ENCODE measurements around the gene TRAF2.

The TRAF2 gene

GRCh38 chr9:136951541-136952320 lies 65.4 kb downstream of the TRAF2 start, which contains the start of gene LCN12:
TSS of gene LCN12 (plus strand) at chr9:136952273. CDS start at chr9:136952328, 55 bp downstream.
- DNase-seq, result no peak

GRCh38 chr9:136952321-136952850 lies 66.1 kb downstream of the TRAF2 start:
- DNase-seq, result no peak

DNA sequence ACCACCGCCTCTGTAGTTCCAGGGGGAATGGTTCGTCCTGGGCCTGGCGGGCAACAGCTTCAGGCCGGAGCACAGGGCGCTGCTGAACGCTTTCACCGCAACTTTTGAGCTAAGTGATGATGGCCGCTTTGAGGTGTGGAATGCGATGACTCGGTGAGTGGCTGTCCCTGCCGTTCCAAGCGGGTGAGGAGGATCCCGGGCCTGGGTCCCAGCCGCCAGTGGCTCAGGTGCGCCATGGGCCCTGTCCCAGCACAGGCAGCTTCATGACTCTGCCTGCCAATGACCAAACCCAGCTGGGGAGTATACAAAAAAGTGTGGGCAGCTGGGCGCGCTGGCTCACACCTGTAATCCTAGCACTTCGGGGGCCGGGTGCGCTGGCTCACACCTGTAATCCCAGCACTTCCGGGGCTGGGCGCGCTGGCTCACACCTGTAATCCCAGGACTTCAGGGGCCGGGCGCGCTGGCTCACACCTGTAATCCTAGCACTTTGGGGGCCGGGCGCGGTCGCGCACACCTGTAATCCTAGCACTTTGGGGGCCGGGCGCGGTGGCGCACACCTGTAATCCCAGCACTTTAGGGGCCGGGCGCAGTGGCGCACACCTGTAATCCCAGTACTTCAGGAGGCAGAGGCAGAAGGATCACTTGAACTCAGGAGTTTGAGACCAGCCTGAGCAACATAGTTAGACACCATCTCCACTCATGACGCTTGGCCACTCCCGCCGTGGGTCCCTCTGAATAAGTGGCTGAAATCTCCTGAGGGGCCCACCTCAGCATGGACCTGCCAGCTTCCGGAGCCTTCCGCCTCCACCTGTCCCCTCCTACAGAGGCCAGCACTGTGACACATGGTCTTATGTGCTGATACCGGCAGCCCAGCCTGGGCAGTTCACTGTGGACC lies 66.8 kb downstream of the TRAF2 start:
- DNase-seq, result no peak

GRCh38 chr9:136953771-136954269 lies 67.5 kb downstream of the TRAF2 start:
- DNase-seq, result no peak

DNA sequence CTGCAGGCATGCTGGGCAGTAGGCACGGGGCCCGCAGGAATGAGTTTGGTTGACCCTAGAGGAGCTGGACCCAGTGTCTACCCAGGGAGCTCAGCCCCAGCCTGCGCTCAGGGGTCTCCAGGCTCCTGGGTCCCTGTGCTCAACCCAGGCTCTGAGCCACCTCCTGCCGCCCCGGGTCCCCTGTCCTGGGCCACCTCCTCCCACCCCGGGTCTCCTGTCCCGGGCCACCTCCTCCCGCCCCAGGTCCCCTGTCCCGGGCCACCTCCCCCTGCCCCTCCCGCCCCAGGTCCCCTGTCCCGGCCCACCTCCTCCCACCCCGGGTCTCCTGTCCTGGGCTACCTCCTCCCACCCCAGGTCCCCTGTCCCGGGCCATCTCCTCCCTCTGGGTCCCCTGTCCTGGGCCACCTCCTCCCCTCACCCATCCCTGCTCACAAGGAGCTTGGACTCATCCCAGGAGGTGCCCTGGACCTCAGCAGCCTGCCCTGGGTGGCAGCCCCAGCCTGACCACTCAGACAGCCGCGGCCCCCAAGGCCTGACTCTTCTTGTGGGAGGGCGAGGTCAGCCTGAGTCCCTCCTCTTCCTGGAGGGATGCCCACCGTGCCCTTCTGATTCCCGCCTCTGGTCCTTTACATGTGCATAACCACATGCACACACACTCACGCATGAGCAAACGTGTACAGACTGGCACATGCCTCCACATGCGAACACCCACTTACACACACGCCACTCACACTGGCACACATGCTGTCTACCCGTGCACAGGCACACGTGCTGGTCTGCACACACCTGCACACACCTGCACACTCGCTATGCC lies 68.2 kb downstream of the TRAF2 start:
- DNase-seq, result no peak

DNA sequence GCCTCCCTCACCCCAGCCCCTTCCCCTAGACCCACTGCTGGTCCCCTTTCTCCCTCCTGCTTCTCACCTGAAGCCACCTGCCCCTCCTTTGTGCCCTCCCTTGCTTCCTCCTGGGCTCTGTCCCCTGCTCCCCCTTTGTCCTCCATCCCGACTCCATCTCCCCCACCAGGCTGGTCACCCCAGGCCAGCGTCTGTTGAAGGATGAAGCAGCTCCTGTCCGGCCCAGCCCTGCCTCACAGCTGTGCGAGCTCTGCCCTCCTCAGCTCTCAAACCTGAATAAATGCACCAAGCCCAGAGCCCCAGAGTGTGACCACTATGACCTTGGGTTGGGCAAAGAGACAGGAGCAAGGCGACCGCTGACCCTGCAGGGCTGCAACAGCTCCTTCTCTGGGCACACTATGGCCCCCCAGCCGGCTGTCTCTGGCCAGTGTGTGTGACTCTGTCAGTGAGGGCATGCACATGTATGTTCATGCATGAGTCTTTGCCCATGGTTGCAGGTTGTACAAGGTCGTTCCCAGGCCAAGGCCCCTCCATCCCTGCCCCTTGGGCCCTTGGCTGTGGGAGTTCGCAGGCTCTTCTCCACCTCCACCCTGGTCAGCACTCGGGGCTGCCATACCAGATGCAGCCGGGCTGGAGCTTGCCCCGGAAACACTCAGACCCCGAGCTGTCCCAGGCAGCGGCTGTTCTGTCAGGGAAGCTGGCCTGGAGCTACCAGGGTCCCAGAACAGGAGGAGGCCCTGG lies 69.1 kb downstream of the TRAF2 start:
- DNase-seq, result no peak

DNA sequence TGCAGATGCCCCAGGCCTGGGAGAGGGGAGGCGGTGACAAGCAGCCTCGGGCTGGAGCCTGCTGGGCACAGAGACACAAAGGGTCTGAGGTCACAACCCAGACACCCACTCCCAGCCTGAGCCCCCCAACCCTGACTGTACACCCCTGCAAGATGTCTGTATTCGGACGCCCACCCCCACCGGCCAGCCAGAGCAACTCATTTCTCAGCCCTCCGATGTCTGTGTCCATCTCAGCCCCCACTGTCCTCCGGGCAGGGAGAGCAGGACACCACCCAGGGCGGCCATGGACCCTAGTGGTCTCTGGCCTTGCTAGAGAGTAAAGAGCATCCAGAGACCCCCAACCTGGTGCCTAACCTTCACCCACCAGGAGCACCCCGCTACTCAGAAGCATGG lies 69.6 kb downstream of the TRAF2 start:
- DNase-seq, result no peak

- DNase-seq, result no peak
Observed at GRCh38 chr9:136956604-136957003, 70.3 kb downstream of the TRAF2 start.

DNA sequence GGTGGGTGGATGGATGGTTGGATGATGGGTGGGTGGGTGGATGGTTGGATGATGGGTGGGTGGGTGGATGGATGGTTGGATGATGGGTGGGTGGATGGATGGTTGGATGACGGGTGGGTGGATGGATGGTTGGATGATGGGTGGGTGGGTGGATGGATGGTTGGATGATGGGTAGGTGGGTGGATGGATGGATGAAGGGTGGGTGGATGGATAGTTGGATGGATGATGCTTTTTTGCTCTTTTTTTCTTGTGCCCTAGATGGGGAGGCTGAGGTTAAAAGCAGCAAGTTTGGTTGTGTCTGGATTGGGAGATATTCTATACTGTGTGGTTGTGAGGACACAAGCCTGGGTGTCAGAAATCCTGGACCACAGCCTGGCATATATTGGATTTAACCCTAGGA lies 71.1 kb downstream of the TRAF2 start:
- DNase-seq, result no peak

GRCh38 chr9:136957901-136958300 lies 71.6 kb downstream of the TRAF2 start:
- DNase-seq, result no peak

- DNase-seq, result no peak
Observed at GRCh38 chr9:136958473-136958872, 72.2 kb downstream of the TRAF2 start.

GRCh38 chr9:136958898-136959850 lies 72.9 kb downstream of the TRAF2 start:
- no peak for DNase-seq

DNA sequence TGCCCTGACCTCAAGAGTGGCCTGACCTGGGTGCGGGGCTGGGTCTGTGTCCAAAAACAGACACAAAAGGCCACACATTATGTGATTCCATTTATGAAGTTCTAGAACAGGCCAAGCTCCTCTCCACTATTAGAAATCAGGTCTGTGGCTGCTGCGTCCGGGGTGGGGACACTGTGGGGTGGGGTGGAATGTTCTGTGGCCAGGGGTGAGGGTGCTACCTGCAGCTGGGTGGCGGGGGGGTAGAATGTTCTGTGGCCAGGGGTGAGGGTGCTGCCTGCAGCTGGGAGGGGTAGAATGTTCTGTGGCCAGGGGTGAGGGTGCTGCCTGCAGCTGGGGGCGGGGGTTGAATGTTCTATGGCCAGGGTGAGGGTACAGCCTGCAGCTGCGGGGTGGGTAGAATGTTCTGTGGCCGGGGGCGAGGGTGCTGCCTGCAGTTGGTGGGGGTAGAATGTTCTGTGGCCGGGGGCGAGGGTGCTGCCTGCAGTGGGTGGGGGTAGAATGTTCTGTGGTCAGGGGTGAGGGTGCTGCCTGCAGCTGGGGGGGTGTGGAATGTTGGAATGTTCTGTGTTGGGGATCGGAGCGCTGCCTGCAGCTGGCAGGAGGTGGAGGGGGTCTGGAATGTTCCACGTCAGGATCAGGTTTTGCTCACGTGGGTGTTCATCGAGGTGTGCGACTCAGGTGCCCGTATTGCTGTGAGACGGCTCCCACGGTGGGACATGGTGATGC lies 74.1 kb downstream of the TRAF2 start:
- no peak for DNase-seq

- no peak for DNase-seq
Observed at GRCh38 chr9:136960938-136961275, 74.6 kb downstream of the TRAF2 start.

DNA sequence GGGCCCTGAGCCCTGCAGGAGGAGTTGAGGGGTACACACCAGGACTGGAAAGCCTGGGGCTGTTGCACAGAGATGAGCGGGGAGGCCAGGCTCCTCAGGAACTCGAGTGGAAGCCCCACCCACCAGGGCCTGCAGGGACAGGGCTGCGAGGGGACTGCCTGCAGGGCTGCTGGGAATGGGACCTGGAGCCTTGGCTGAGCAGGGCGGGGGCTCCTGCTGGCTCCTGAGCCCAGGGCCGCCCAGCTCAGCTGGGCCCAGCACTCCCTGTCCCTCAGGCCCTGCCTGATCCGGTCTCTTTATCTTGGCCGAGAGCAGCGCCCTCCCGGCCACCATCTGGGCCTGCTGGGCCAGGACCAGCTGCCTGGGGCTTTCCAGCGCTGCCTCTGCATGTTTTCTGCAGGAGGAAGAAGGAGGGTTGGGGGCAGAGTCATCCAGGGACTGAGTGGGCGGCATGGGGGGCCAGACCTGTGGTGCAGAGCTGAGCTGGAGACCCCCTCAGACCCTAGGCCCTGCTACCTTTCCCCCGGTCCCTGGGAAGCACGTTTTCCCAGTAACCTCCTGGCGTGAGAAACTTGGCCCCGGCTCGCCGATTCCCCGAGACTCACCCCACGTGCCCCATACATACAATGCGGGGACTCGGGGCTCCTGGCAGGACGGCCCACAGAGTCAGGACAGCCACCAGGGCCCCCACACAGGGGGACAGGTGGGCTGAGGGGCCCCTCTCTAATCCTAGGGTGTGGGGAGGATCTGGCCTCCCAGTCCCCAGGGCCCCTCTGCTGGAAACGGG lies 75.2 kb downstream of the TRAF2 start:
- no peak for DNase-seq

DNA sequence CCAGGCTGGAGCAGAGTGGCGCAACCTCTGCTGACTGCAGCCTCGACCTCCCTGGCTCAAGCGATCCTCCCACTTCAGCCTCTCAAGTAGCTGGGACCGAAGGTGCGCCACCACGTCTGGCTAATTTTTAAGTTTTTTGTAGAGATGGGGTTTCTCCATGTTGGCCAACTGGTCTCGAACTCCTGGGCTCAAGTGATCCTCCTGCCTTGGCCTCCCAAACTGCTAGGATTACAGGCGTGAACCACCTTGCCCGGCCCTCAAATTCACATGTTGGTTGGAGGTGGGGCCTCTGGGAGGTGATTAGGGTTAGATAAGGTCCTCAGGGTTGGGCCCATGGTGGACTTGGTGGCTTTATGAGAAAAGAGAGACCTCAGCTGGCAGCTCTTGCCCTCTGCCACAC lies 75.8 kb downstream of the TRAF2 start:
- DNase-seq, result no peak

- DNase-seq, result no peak
Observed at GRCh38 chr9:136962701-136963248, 76.5 kb downstream of the TRAF2 start.

GRCh38 chr9:136963341-136963740 lies 77.0 kb downstream of the TRAF2 start:
- no peak for DNase-seq

DNA sequence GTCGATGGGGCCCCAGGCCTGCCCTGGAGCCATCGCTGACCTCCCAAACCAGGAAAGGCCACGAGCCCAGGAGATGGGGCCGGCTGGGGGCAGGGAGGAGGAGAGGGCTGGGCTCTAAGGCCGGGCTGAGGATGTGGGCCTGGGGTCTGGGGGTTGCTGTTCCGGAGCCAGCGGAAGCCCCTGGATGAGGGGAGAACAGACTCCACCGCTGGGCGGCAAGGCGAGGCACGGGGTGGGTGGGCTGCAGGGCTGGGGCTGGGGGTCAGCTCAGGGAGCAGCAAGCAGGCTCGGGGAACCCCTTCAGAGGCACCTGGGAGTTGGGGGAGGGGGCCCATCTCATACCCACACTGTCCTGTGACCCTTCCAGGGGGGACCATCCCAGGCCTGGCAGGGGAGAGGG lies 77.4 kb downstream of the TRAF2 start:
- DNase-seq, result no peak
